Ishikawa (cell line): ENCODE data around the gene CCDC107.

Source experiments
- CEBPB ChIP-seq: IDR thresholded peaks from 2 replicates; pipeline ENCODE4 v1.6.1; 2012
- CREB1 ChIP-seq: IDR thresholded peaks from 2 replicates; pipeline ENCODE4 v1.6.1; 2012; ENCODE audit warnings: low read depth
- EGR1 ChIP-seq: IDR thresholded peaks from 2 replicates; pipeline ENCODE4 v1.6.1; 2012
- EP300 ChIP-seq: IDR thresholded peaks from 2 replicates; pipeline ENCODE4 v1.6.1; 2012; ENCODE audit warnings: borderline replicate concordance
- FOXM1 ChIP-seq: IDR thresholded peaks from 2 replicates; pipeline ENCODE4 v1.6.1; 2012; ENCODE audit warnings: low read depth, borderline replicate concordance
- MAX ChIP-seq: IDR thresholded peaks from 2 replicates; pipeline ENCODE4 v1.6.1; 2012
- NFIC ChIP-seq: IDR thresholded peaks from 2 replicates; pipeline ENCODE4 v1.6.1; 2012
- RAD21 ChIP-seq: IDR thresholded peaks from 2 replicates; pipeline ENCODE4 v1.6.1; 2012; ENCODE audit warnings: low read depth
- REST ChIP-seq: IDR thresholded peaks from 2 replicates; pipeline ENCODE4 v1.6.1; 2012; ENCODE audit warnings: low read depth, mild to moderate bottlenecking
- TAF1 ChIP-seq: IDR thresholded peaks from 2 replicates; pipeline ENCODE4 v1.6.1; 2012; ENCODE audit warnings: low read depth, mild to moderate bottlenecking
- TCF12 ChIP-seq: IDR thresholded peaks from 2 replicates; pipeline ENCODE4 v1.6.1; 2012; ENCODE audit warnings: low read depth
- TEAD4 ChIP-seq: IDR thresholded peaks from 2 replicates; pipeline ENCODE4 v1.6.1; 2012
- USF1 ChIP-seq: IDR thresholded peaks from 2 replicates; pipeline ENCODE4 v1.6.1; 2012
- YY1 ChIP-seq: IDR thresholded peaks from 2 replicates; pipeline ENCODE4 v1.6.1; 2012; ENCODE audit warnings: low read depth
- ZBTB7A ChIP-seq: IDR thresholded peaks from 2 replicates; pipeline ENCODE4 v1.6.1; 2012; ENCODE audit warnings: low read depth

The CCDC107 gene

GRCh38 chr9:35661756-35662350 lies 3.8 kb downstream of the CCDC107 start:
- TF ChIP-seq TEAD4 (no peak), FOXM1 (no peak), TAF1 (no peak), REST (no peak)

- TF ChIP-seq ZBTB7A = no peak
- no peak for TF ChIP-seq EP300
- TF ChIP-seq FOXM1 = no peak
- no peak for TF ChIP-seq REST
- no peak for TF ChIP-seq NFIC
- no peak for TF ChIP-seq YY1
- TF ChIP-seq TAF1 = no peak
- TF ChIP-seq USF1 = no peak
- no peak for TF ChIP-seq EGR1
- no peak for TF ChIP-seq CEBPB
- no peak for TF ChIP-seq TCF12
- no peak for TF ChIP-seq RAD21
- no peak for TF ChIP-seq TEAD4
- no peak for TF ChIP-seq CREB1
- TF ChIP-seq MAX = no peak
These were observed 4.3 kb downstream of the CCDC107 start for GRCh38 chr9:35662437-35662836.

- peak; percentile 49; the same call in 1 of the 2 replicates for TF ChIP-seq TCF12
- peak; percentile 78 for TF ChIP-seq FOXM1
- peak; percentile 56; the same call in 1 of the 2 replicates for TF ChIP-seq YY1
- no peak; the same call in 1 of the 2 replicates for TF ChIP-seq NFIC
- TF ChIP-seq USF1 = no peak
- no peak for TF ChIP-seq EGR1
- peak; percentile 80 for TF ChIP-seq TAF1
- peak; percentile 52; the same call in 1 of the 2 replicates for TF ChIP-seq EP300
- no peak; the same call in 1 of the 2 replicates for TF ChIP-seq TEAD4
- TF ChIP-seq ZBTB7A = peak; percentile 96
- peak; percentile 85 for TF ChIP-seq MAX
- peak; percentile 41; the same call in 1 of the 2 replicates for TF ChIP-seq RAD21
- TF ChIP-seq CREB1 = no peak
- no peak for TF ChIP-seq CEBPB
- TF ChIP-seq REST = no peak
These were observed 6.7 kb downstream of the CCDC107 start, which contains the start of gene ARHGEF39 for GRCh38 chr9:35664531-35665470. Gene ARHGEF39 (minus strand): TSS chr9:35665195. CDS start chr9:35665169, 26 bp downstream.

GRCh38 chr9:35665471-35665818 lies 7.4 kb downstream of the CCDC107 start:
- TF ChIP-seq TEAD4 (no peak), REST (no peak), TAF1 (no peak), ZBTB7A (no peak), NFIC (peak; percentile 49; the same call in 1 of the 2 replicates), TCF12 (no peak)
